Measurements from ENCODE around the gene CAMK2D.

- TF ChIP-seq CTCF (IDR thresholded peaks at IDR 0.05; ENCODE audit: borderline replicate concordance, extremely low read depth, low read length, poor library complexity, severe bottlenecking) (no peak), EZH2 (IDR thresholded peaks at IDR 0.05; ENCODE audit: borderline replicate concordance, low read depth, low read length, severe bottlenecking) (no peak)
Measured at GRCh38 chr4:113674733-113675132, 86.8 kb downstream of the CAMK2D start.

All from DND-41 (cell line).